Testis (tissue), 3 donors: Measurements from ENCODE around the gene PRKN. TPM values are rescaled to one million over a fixed set of nuclear protein-coding genes. Genes with fewer than 3 reads are reported as not detected.
A peak's percentile ranks its signal among the peaks of the same experiment; 100 is the strongest.

Experiments
- DNase-seq: peaks from one replicate; pipeline ENCODE4 v3.0.0-alpha.2; 2019
- H3K27ac ChIP-seq, 2 donors: fragments of 200-600 bp; sonication (generic); one replicate each; pipeline ENCODE4 v1.5.1; 2019
- H3K27me3 ChIP-seq: fragments of 200-600 bp; sonication (generic); one replicate; pipeline ENCODE4 v1.5.1; 2019
- H3K36me3 ChIP-seq: fragments of 200-600 bp; sonication (generic); one replicate; pipeline ENCODE4 v1.5.1; 2017; ENCODE audit warnings: low read depth; ENCODE audit errors: missing control alignments
- H3K4me1 ChIP-seq: fragments of 200-600 bp; sonication (generic); one replicate; pipeline ENCODE4 v1.5.1; 2019
- H3K4me3 ChIP-seq, 2 donors: fragments of 200-600 bp; sonication (generic); one replicate each; pipeline ENCODE4 v1.5.1; 2017 to 2019
- H3K9me3 ChIP-seq: fragments of 200-600 bp; sonication (generic); one replicate; pipeline ENCODE4 v1.5.1; 2017
- CTCF ChIP-seq, 3 experiments: fragments of 450-650 bp in 2 of 3; fragments of 200-600 bp in 1 of 3; sonication (generic) in 1 of 3; IDR thresholded peaks; one replicate each; pipeline ENCODE4 v1.5.1; 2016 to 2019; ENCODE audit warnings: antibody characterized with exemption in 3 of 3, mild to moderate bottlenecking in 2 of 3, moderate library complexity in 1 of 3
- POLR2A ChIP-seq: fragments of 450-650 bp; IDR thresholded peaks from one replicate; pipeline ENCODE4 v1.6.1; 2017; ENCODE audit warnings: antibody characterized with exemption, mild to moderate bottlenecking, moderate library complexity
- WGBS, 2 donors: methylation state at CpG; one replicate each; pipeline ENCODE4 v1.1.5; 2018; 5-methylcytosine and 5-hydroxymethylcytosine counted together
- intact Hi-C: fragments of 100-400 bp; cut with DNase I; formaldehyde crosslinking; loops from one replicate; pipeline ENCODE4 v1.15.1; 2023; ENCODE audit warnings: low total_unique reads
- polyA plus RNA-seq: library from polyadenylated mRNA; stranded (reverse); fragments of 350-450 nt; fragmentation: Illumina TruSeq; extraction: RNeasy Lipid Tissue Mini Kit (QIAGEN cat#74804); gene quantifications from one replicate; pipeline ENCODE4 v1.2.3, GENCODE V29; 2014; ENCODE audit warnings: low read depth, low replicate concordance; ENCODE audit not compliant: insufficient read depth
- total RNA-seq, 2 donors: library from RNA; depleted of rRNA; stranded (reverse); fragments of >200 nt; gene quantifications; one replicate each; pipeline ENCODE4 v1.2.3, GENCODE V29; 2016

PRKN gene
- total and polyA plus RNA-seq, 3 donors from 2014 or later = 19.1 to 34.5 (median 28.8) TPM

GRCh38 chr6:161435748-161436070 lies 1291.9 kb downstream of the PRKN start:
- H3K27ac ChIP-seq = no peak overlapping the region

GRCh38 chr6:161434921-161435747 lies 1292.4 kb downstream of the PRKN start:
- Histone ChIP-seq H3K4me3 (no peak overlapping the region), H3K9me3 (no peaks in the 10 kb centered on the region), H3K27me3 (no peaks in the 10 kb centered on the region), H3K4me1 (peaks cover 18% of the 10 kb centered on the region), H3K27ac (peak overlapping the region in 1 of 2 donors; percentile 67), H3K36me3 (no peaks in the 10 kb centered on the region)
- 31 to 46% methylated on average over 9 of the region's 9 CpGs for WGBS, 2 donors
- no peak for TF ChIP-seq POLR2A
- TF ChIP-seq CTCF (IDR thresholded peaks at IDR 0.05) = no peak
- intact Hi-C loops = no loop called here
- DNase-seq = peak; percentile 38

More at GRCh38 chr6:161435748-161436070, 1291.9 kb downstream of the PRKN start:
- no peaks in the 10 kb centered on the region for H3K27me3 ChIP-seq
- intact Hi-C loops = no loop called here
- H3K36me3 ChIP-seq = no peaks in the 10 kb centered on the region
- H3K4me3 ChIP-seq = no peak overlapping the region
- WGBS, 2 donors = 20 to 56% methylated on average over 1 of the region's 1 CpG
- DNase-seq = no peak
- TF ChIP-seq CTCF (IDR thresholded peaks at IDR 0.05) = no peak
- H3K9me3 ChIP-seq = no peaks in the 10 kb centered on the region
- H3K4me1 ChIP-seq = peaks cover 18% of the 10 kb centered on the region

- intact Hi-C loops = no loop called here
- WGBS, 2 donors = 50 to 56% methylated on average over 9 of the region's 9 CpGs
- DNase-seq = peak; percentile 40
- peak overlapping the region; percentile 25 to 67 for H3K27ac ChIP-seq
- no peaks in the 10 kb centered on the region for H3K9me3 ChIP-seq
- TF ChIP-seq CTCF (IDR thresholded peaks at IDR 0.05) (no peak), POLR2A (no peak)
- H3K4me1 ChIP-seq = peaks cover 18% of the 10 kb centered on the region
- no peaks in the 10 kb centered on the region for H3K27me3 ChIP-seq
- no peaks in the 10 kb centered on the region for H3K36me3 ChIP-seq
- H3K4me3 ChIP-seq = no peak overlapping the region
These were observed 1293.2 kb downstream of the PRKN start for GRCh38 chr6:161434350-161434749.

- DNase-seq = no peak
- Histone ChIP-seq H3K9me3 (no peaks in the 10 kb centered on the region), H3K4me3 (no peak overlapping the region), H3K4me1 (peaks cover 18% of the 10 kb centered on the region), H3K36me3 (no peaks in the 10 kb centered on the region), H3K27ac (no peak overlapping the region), H3K27me3 (no peaks in the 10 kb centered on the region)
- TF ChIP-seq CTCF (IDR thresholded peaks at IDR 0.05) (no peak), POLR2A (no peak)
- intact Hi-C loops = no loop called here
- 95 to 96% methylated on average over 3 of the region's 3 CpGs for WGBS, 2 donors
These were observed 1295.0 kb downstream of the PRKN start for GRCh38 chr6:161432546-161432945.
